Epithelial cell of proximal tubule (primary cell): Measurements from ENCODE around the gene ARTN. TPM values are rescaled to one million over a fixed set of nuclear protein-coding genes. Genes with fewer than 3 reads are reported as not detected.
A peak's percentile ranks its signal among the peaks of the same experiment; 100 is the strongest.

Experiments
- DNase-seq: peaks from one replicate; pipeline ENCODE4 v3.0.0-alpha.2; 2011; ENCODE audit warnings: low read depth
- H3K4me3 ChIP-seq: 2 replicates; pipeline ENCODE4 v1.5.1; 2011; ENCODE audit warnings: low read depth, mild to moderate bottlenecking, low read length
- total RNA-seq: library from RNA; depleted of rRNA; stranded (reverse); fragments of >200 nt; gene quantifications from 2 replicates; pipeline ENCODE4 v1.2.3, GENCODE V29; 2015
- TF ChIP-seq, protein P1 (sequence below): conservative IDR thresholded peaks from 2 replicates; pipeline ENCODE4 v1.5.1; 2012; ENCODE audit warnings: low read depth, mild to moderate bottlenecking, low read length

ARTN gene
- total RNA-seq, 1 donor from 2014 or later = 14.1 TPM

GRCh38 chr1:43938892-43939587 is 5.4 kb downstream of the ARTN start:
- no peak for DNase-seq
- TF ChIP-seq, protein P1, sequence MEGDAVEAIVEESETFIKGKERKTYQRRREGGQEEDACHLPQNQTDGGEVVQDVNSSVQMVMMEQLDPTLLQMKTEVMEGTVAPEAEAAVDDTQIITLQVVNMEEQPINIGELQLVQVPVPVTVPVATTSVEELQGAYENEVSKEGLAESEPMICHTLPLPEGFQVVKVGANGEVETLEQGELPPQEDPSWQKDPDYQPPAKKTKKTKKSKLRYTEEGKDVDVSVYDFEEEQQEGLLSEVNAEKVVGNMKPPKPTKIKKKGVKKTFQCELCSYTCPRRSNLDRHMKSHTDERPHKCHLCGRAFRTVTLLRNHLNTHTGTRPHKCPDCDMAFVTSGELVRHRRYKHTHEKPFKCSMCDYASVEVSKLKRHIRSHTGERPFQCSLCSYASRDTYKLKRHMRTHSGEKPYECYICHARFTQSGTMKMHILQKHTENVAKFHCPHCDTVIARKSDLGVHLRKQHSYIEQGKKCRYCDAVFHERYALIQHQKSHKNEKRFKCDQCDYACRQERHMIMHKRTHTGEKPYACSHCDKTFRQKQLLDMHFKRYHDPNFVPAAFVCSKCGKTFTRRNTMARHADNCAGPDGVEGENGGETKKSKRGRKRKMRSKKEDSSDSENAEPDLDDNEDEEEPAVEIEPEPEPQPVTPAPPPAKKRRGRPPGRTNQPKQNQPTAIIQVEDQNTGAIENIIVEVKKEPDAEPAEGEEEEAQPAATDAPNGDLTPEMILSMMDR = no peak
- H3K4me3 ChIP-seq = no peak overlapping the region

DNA sequence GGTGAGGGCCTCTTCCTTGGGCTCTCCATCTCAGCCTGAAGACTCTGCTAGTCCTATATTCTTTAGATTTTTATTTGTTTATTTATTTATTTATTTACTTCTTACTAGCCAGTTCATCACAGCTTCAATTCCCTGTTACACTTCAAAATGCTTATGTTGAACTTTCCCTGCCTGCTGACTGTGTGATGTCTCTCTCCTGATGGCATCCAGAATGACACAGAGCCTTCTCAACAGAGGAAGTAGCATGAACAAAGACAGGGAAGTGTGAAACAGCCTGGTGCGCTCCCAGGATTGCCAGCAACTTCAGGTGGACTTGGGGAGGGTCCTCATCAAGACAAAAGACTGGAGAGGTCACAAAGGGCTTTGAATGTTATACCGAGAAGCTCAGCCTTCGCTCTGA is 8.8 kb downstream of the ARTN start:
- TF ChIP-seq, protein P1 = no peak
- no peak for DNase-seq
- no peak overlapping the region for H3K4me3 ChIP-seq

GRCh38 chr1:43944860-43945259 is 11.3 kb downstream of the ARTN start:
- no peak overlapping the region for H3K4me3 ChIP-seq
- TF ChIP-seq, protein P1 = no peak
- no peak for DNase-seq

DNA sequence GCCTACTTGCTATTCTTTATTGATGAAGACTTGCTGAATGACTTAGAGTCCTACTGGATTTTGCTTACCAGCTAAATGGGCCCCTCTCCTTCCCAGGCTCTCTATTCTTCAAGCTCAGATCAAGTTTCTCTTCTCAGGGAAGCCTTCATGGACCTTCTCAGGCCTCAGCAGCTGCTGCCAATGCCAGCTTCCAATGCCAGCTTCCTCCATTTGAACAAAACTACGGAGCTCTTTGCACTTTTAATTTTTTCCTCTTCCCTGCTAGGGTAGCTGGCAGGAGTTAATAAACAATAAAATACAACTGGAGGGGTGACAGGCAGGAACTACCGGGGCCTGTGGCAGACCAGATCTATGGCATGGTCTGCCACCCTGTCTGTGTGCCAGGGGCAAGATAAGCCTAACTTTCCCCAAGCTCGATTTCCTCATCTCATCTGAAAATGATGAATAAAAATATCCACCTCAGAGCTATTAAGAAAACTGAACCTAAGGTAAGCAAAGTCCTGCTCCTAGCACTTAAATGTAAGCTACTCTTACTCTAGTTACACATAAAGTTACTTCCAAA is 12.2 kb downstream of the ARTN start:
- TF ChIP-seq, protein P1 = no peak
- H3K4me3 ChIP-seq = peak overlapping the region; percentile 98
- DNase-seq = no peak

- H3K4me3 ChIP-seq = peak within 1 kb of the TSS; percentile 98
- DNase-seq = peak; percentile 55
- TF ChIP-seq, protein P1 = peak; percentile 66
Measured at GRCh38 chr1:43946236-43947060, 12.8 kb downstream of the ARTN start, which contains the start of gene IPO13. IPO13 (plus strand) TSS chr1:43946950; CDS start chr1:43947601, 651 bp downstream.

DNA sequence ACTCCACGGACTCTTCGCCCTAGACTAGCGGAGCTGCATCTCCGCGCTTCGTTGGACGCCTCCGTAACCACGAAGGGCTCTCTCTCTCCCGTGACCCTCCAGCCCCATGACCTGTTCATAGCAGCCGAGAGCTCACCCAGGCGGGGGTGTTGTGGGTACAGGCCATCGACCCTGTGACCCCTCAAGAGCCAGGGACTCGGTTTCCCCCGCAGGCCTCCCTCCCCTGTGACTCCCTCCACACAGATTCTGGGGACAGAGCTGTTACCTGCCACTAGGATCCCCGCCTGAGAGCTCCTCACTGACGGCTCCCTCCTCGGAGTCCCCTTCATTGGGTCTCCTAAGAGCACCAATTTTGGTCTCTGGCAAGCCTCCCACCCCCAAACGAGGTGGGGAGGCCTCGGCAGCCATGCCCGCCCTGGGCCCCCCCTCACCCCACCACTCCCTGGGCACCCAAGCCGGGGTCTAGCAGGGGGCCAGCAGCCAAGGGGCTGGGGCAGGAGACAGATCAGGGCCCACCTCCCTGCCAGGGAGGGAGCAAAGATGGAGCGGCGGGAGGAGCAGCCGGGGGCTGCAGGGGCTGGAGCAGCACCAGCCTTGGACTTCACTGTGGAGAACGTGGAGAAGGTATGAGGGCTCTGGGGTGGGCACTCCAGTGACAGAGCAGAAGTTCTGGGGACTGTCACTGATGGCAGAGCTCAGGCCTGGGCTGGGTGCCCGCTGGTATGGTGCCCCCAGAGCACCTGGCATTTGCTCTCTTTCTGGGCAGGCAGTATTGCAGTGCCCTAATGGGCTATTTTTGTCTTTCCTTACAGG is 13.7 kb downstream of the ARTN start:
- H3K4me3 ChIP-seq = peak overlapping the region; percentile 98
- TF ChIP-seq, protein P1 = no peak
- no peak for DNase-seq
